A549 (cell line): ENCODE measurements around the gene DSC2. TPM values are rescaled to one million over a fixed set of nuclear protein-coding genes. Genes with fewer than 3 reads are reported as not detected.

Experiments used
- ATAC-seq, 2 experiments: fragments of 200-7000 bp in 1 of 2; fragments of >200 bp in 1 of 2; cut with Nextera tagmentation in 1 of 2; cut with Tn5 transposase in 1 of 2; 3 replicates each; pipeline versions ENCODE4 v1.8.0 to v1.9.1; 2018 to 2020; ENCODE audit warnings: mild to moderate bottlenecking in 1 of 2, moderate library complexity in 1 of 2
- CTCF ChIA-PET: fragments of 300-600 bp; sonication (Branson Sonifier 250); formaldehyde crosslinking; extraction: SDS; loops from one replicate; lab custom pipeline; 2021; ENCODE audit warnings: antibody characterized with exemption, inconsistent platforms; lab: Yijun Ruan, JAX
- POLR2A ChIA-PET: fragments of 350-600 bp; formaldehyde crosslinking; extraction: SDS; loops from one replicate; lab custom pipeline; 2021; ENCODE audit warnings: antibody characterized with exemption, inconsistent platforms; lab: Yijun Ruan, JAX
- DNase-seq, 2 experiments: peaks; one replicate each; pipeline versions ENCODE4 v3.0.0 to v3.0.0-alpha.2; 2011 to 2016; ENCODE audit warnings: low read depth in 1 of 2, low spot score in 1 of 2
- FAIRE-seq: peaks from 2 replicates; lab custom pipeline; 2011; peaks lifted over from hg19 to GRCh38; lab: Jason Lieb, UNC
- H3K27ac ChIP-seq, 2 experiments: fragments of >200 bp; sonication (Bioruptor Twin); formaldehyde crosslinking; 3 replicates each; pipeline ENCODE4 v1.5.1; 2016 to 2017
- H3K4me1 ChIP-seq: fragments of >200 bp; sonication (Bioruptor Twin); formaldehyde crosslinking; 3 replicates; pipeline ENCODE4 v1.6.1; 2016
- H3K4me2 ChIP-seq: fragments of >200 bp; sonication (Bioruptor Twin); formaldehyde crosslinking; 3 replicates; pipeline ENCODE4 v1.6.1; 2016
- H3K4me3 ChIP-seq: fragments of >200 bp; sonication (Bioruptor Twin); formaldehyde crosslinking; 3 replicates; pipeline ENCODE4 v1.5.1; 2016
- H3K9me3 ChIP-seq: fragments of >200 bp; sonication (Bioruptor Twin); formaldehyde crosslinking; 3 replicates; pipeline ENCODE4 v1.6.1; 2016
- CBX8 ChIP-seq: fragments of 200-600 bp; sonication (generic); IDR thresholded peaks from 2 replicates; pipeline ENCODE4 v1.6.1; 2016
- CEBPB ChIP-seq, 2 experiments: fragments of >200 bp in 1 of 2; sonication (Bioruptor Twin) in 1 of 2; formaldehyde crosslinking in 1 of 2; IDR thresholded peaks; 2 replicates each; pipeline ENCODE4 v1.6.1; 2012 to 2016
- FOSL2 ChIP-seq, 2 experiments: fragments of 450-650 bp in 1 of 2; fragments of >200 bp in 1 of 2; sonication (Bioruptor Twin) in 1 of 2; formaldehyde crosslinking; IDR thresholded peaks; 2 replicates each; pipeline versions ENCODE4 v1.5.0 to v1.6.1; 2016 to 2020; ENCODE audit warnings: mild to moderate bottlenecking in 1 of 2, moderate library complexity in 1 of 2
- GATA3 ChIP-seq: IDR thresholded peaks from 2 replicates; pipeline ENCODE4 v1.6.1; 2012; ENCODE audit warnings: borderline replicate concordance
- NR3C1 ChIP-seq: fragments of >200 bp; sonication (Bioruptor Twin); formaldehyde crosslinking; IDR thresholded peaks from 3 replicates; pipeline ENCODE4 v1.6.1; 2017
- RAD21 ChIP-seq, 2 experiments: fragments of >200 bp in 1 of 2; sonication (Bioruptor Twin) in 1 of 2; formaldehyde crosslinking in 1 of 2; IDR thresholded peaks in 1 of 2; conservative IDR thresholded peaks in 1 of 2; 2 replicates in 1 of 2; 3 replicates in 1 of 2; pipeline ENCODE4 v1.6.1; 2012 to 2018; ENCODE audit warnings: inconsistent platforms in 1 of 2
- RNF2 ChIP-seq: fragments of 200-600 bp; sonication (generic); IDR thresholded peaks from 2 replicates; pipeline ENCODE4 v1.6.1; 2016; ENCODE audit warnings: low read depth, mild to moderate bottlenecking, antibody characterized with exemption, moderate library complexity, borderline replicate concordance
- SREBF2 ChIP-seq: fragments of 450-650 bp; IDR thresholded peaks from 2 replicates; pipeline ENCODE4 v1.6.1; 2014; ENCODE audit warnings: mild to moderate bottlenecking, moderate library complexity
- TP53 ChIP-seq: fragments of 250-450 bp; sonication (Bioruptor Pico); IDR thresholded peaks from 2 replicates; pipeline ENCODE4 v1.5.0; 2021; ENCODE audit warnings: mild to moderate bottlenecking, moderate library complexity
- ZFP36 ChIP-seq: fragments of 450-650 bp; IDR thresholded peaks from 2 replicates; pipeline ENCODE4 v1.6.1; 2014; ENCODE audit warnings: borderline replicate concordance; ENCODE audit not compliant: partially characterized antibody
- WGBS: methylation state at CpG from one replicate; pipeline ENCODE4 v1.1.6; 2017; ENCODE audit errors: missing lambda C conversion rate; 5-methylcytosine and 5-hydroxymethylcytosine counted together
- polyA plus RNA-seq, 4 experiments: library from polyadenylated mRNA; depleted of rRNA in 3 of 4; stranded (reverse); fragments of >200 nt; fragmentation: RNase III in 1 of 4; extraction: RNeasy Plus Mini Kit Qiagen cat#74134 plus additional on column Dnase treatment in 1 of 4; gene quantifications; 2 replicates in 3 of 4; 3 replicates in 1 of 4; pipeline ENCODE4 v1.2.3, GENCODE V29; 2011 to 2017
- TF ChIP-seq, protein P1 (sequence below): fragments of >200 bp; sonication (Bioruptor Twin); formaldehyde crosslinking; IDR thresholded peaks from 2 replicates; pipeline ENCODE4 v1.6.1; 2016
- TF ChIP-seq, protein P2 (sequence below): IDR thresholded peaks from 2 replicates; pipeline ENCODE4 v1.6.1; 2012; ENCODE audit warnings: low read depth, borderline replicate concordance
- TF ChIP-seq, protein P3 (sequence below): fragments of 250-450 bp; sonication (Bioruptor Pico); IDR thresholded peaks from 2 replicates; pipeline ENCODE4 v1.5.0; 2021; ENCODE audit warnings: mild to moderate bottlenecking, moderate library complexity, borderline replicate concordance
- TF ChIP-seq, protein P4 (sequence below): IDR thresholded peaks from 2 replicates; pipeline ENCODE4 v1.6.1; 2012

Gene DSC2
- polyA plus RNA-seq, 2 of the 4 experiments (the other 2 are of a cell fraction): 0.63 to 2.0 TPM

DNA sequence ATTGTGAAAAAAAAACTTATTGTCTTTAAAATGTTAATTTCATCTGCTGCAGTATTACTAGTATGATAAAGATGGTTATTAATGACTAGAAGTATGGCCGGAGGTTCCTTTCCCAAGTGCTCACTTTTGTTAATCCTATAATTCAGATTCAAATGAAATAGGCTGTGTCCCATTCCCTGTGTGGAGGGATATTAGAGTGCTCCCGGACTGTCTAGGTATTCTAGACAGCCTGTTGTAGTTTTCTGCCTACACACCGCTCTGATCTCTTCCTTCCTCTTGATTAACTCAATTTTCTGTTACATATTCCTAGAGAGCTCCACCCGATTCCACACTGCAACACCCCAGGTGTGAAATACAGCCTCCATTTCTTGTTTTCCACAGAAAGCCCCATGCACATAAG is 44.3 kb downstream of the DSC2 start:
- DNase-seq: no peak
- POLR2A ChIA-PET: no interaction called here
- H3K4me1 ChIP-seq: no peaks in the 10 kb centered on the region
- H3K4me2 ChIP-seq: no peak overlapping the region
- no peaks in the 10 kb centered on the region for H3K9me3 ChIP-seq
- ATAC-seq: no peak
- H3K27ac ChIP-seq: no peak overlapping the region
- WGBS: 75% methylated on average over 4 of the region's 4 CpGs
- no peak for FAIRE-seq
- CTCF ChIA-PET: no interaction called here
- TF ChIP-seq TP53 (CRISPR knock-in tag): no peak
- H3K4me3 ChIP-seq: no peak overlapping the region

- no peaks in the 10 kb centered on the region for H3K4me1 ChIP-seq
- no peak overlapping the region for H3K4me3 ChIP-seq
These were observed 45.2 kb downstream of the DSC2 start for GRCh38 chr18:31057051-31057450.

DNA sequence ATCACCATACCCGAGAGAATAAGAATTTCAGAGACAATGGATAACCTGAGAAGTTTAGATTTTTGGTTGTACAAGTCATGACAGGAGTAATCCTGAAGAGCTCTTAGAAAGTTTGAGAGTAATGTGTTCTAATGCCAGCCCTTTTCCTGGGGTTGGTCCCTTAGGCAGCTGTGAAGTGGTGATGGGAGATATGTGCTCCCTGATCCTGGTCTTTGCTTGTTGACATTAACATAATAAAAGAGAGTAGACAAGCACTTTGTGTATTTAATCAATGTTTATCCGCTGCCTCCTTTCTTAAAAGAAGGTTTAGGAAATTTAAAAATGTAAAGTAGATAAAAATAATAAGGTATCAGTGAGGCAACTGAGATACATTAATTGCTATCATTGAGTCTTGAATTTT is 45.9 kb downstream of the DSC2 start:
- WGBS: 58% methylated on average over 2 of the region's 2 CpGs
- TF ChIP-seq CEBPB (IDR thresholded peaks at IDR 0.05): no peak
- no peaks in the 10 kb centered on the region for H3K4me1 ChIP-seq
- POLR2A ChIA-PET: no interaction called here
- no peak for FAIRE-seq
- H3K9me3 ChIP-seq: no peaks in the 10 kb centered on the region
- H3K4me3 ChIP-seq: no peak overlapping the region
- H3K27ac ChIP-seq: no peak overlapping the region
- H3K4me2 ChIP-seq: no peak overlapping the region
- no peak for DNase-seq
- CTCF ChIA-PET: no interaction called here
- no peak for ATAC-seq

More at GRCh38 chr18:31057051-31057450, 45.2 kb downstream of the DSC2 start:
- no peak for TF ChIP-seq RNF2
- no peak overlapping the region for H3K4me2 ChIP-seq
- no peaks in the 10 kb centered on the region for H3K9me3 ChIP-seq
- DNase-seq (no peak), FAIRE-seq (no peak), ATAC-seq (no peak)
- ChIA-PET CTCF (no interaction called here), POLR2A (no interaction called here)
- WGBS: 42% methylated on average over 5 of the region's 5 CpGs
- no peak overlapping the region for H3K27ac ChIP-seq

GRCh38 chr18:31050635-31051034 is 51.6 kb downstream of the DSC2 start:
- ATAC-seq (no peak), FAIRE-seq (no peak), DNase-seq (no peak)
- ChIA-PET POLR2A (no interaction called here), CTCF (no interaction called here)
- Histone ChIP-seq H3K4me2 (no peak overlapping the region), H3K9me3 (no peaks in the 10 kb centered on the region), H3K4me1 (no peaks in the 10 kb centered on the region), H3K4me3 (no peak overlapping the region), H3K27ac (no peak overlapping the region)
- TF ChIP-seq, protein P1, sequence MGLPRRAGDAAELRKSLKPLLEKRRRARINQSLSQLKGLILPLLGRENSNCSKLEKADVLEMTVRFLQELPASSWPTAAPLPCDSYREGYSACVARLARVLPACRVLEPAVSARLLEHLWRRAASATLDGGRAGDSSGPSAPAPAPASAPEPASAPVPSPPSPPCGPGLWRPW: no peak
- TF ChIP-seq ZFP36: no peak
- no peak for TF ChIP-seq FOSL2 (IDR thresholded peaks at IDR 0.05)
- no peak for TF ChIP-seq FOSL2 (CRISPR knock-in tag; IDR thresholded peaks at IDR 0.05)
- TF ChIP-seq, protein P2, sequence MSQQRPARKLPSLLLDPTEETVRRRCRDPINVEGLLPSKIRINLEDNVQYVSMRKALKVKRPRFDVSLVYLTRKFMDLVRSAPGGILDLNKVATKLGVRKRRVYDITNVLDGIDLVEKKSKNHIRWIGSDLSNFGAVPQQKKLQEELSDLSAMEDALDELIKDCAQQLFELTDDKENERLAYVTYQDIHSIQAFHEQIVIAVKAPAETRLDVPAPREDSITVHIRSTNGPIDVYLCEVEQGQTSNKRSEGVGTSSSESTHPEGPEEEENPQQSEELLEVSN: no peak
- TF ChIP-seq, protein P3, sequence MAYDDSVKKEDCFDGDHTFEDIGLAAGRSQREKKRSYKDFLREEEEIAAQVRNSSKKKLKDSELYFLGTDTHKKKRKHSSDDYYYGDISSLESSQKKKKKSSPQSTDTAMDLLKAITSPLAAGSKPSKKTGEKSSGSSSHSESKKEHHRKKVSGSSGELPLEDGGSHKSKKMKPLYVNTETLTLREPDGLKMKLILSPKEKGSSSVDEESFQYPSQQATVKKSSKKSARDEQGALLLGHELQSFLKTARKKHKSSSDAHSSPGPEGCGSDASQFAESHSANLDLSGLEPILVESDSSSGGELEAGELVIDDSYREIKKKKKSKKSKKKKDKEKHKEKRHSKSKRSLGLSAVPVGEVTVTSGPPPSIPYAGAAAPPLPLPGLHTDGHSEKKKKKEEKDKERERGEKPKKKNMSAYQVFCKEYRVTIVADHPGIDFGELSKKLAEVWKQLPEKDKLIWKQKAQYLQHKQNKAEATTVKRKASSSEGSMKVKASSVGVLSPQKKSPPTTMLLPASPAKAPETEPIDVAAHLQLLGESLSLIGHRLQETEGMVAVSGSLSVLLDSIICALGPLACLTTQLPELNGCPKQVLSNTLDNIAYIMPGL (CRISPR knock-in tag): no peak
- TF ChIP-seq CBX8: no peak
- no peak for TF ChIP-seq SREBF2
- TF ChIP-seq, protein P4, sequence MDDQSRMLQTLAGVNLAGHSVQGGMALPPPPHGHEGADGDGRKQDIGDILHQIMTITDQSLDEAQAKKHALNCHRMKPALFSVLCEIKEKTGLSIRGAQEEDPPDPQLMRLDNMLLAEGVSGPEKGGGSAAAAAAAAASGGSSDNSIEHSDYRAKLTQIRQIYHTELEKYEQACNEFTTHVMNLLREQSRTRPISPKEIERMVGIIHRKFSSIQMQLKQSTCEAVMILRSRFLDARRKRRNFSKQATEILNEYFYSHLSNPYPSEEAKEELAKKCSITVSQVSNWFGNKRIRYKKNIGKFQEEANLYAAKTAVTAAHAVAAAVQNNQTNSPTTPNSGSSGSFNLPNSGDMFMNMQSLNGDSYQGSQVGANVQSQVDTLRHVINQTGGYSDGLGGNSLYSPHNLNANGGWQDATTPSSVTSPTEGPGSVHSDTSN: no peak
- TF ChIP-seq RAD21 (conservative IDR thresholded peaks at IDR 0.05 in 1 of 2, IDR thresholded peaks at IDR 0.05 in 1 of 2): no peak
- no peak for TF ChIP-seq GATA3
- no peak for TF ChIP-seq NR3C1
- 65% methylated on average over 3 of the region's 3 CpGs for WGBS
